Kidney (tissue), 14 donors: ENCODE measurements around the gene OR1K1. TPM values are rescaled to one million over a fixed set of nuclear protein-coding genes. Genes with fewer than 3 reads are reported as not detected.
A peak's percentile ranks its signal among the peaks of the same experiment; 100 is the strongest.
"Not testable (repeated sequence)": the region's sequence is repeated elsewhere in the genome, so short reads cannot be mapped to it uniquely, and the experiment has no call there.

Experiments
- DNase-seq, 5 donors: peaks; one replicate each; pipeline ENCODE4 v3.0.0-alpha.2; 2013 to 2020
- FAIRE-seq: peaks from 2 replicates; lab custom pipeline; 2012; peaks lifted over from hg19 to GRCh38; lab: Jason Lieb, UNC
- H3K27ac ChIP-seq, 2 donors: one replicate each; pipeline ENCODE4 v1.7.0; 2013; ENCODE audit warnings: low read depth in 2 of 2, low read length in 2 of 2, inconsistent platforms in 1 of 2
- H3K27me3 ChIP-seq: one replicate; pipeline ENCODE4 v1.7.1; 2013; ENCODE audit warnings: low read length, inconsistent platforms; ENCODE audit not compliant: control insufficient read depth, insufficient read depth
- H3K36me3 ChIP-seq, 3 donors: one replicate each; pipeline versions ENCODE4 v1.7.0 to v1.7.1; 2013; ENCODE audit warnings: low read length in 3 of 3, control low read depth in 1 of 3, inconsistent platforms in 1 of 3; ENCODE audit not compliant: insufficient read depth in 3 of 3, control insufficient read depth in 2 of 3
- H3K4me1 ChIP-seq, 3 donors: one replicate each; pipeline versions ENCODE4 v1.7.0 to v1.7.1; 2013; ENCODE audit warnings: low read length in 3 of 3, inconsistent platforms in 1 of 3, low read depth in 1 of 3; ENCODE audit not compliant: control insufficient read depth in 2 of 3, insufficient read depth in 2 of 3
- H3K4me3 ChIP-seq, 3 donors: one replicate each; pipeline versions ENCODE4 v1.7.0 to v1.8.1; 2013; ENCODE audit warnings: low read length in 3 of 3, control low read depth in 1 of 3, inconsistent platforms in 1 of 3
- H3K9ac ChIP-seq, 3 donors: one replicate each; pipeline versions ENCODE4 v1.7.0 to v1.7.1; 2013; ENCODE audit warnings: low read length in 3 of 3, control low read depth in 1 of 3, inconsistent platforms in 1 of 3
- H3K9me3 ChIP-seq, 3 donors: one replicate each; pipeline versions ENCODE4 v1.7.0 to v1.7.1; 2013; ENCODE audit warnings: low read length in 3 of 3, control low read depth in 1 of 3, inconsistent platforms in 1 of 3; ENCODE audit not compliant: control insufficient read depth in 2 of 3, insufficient read depth in 1 of 3
- intact Hi-C: fragments of 100-400 bp; cut with DNase I; formaldehyde crosslinking; loops from one replicate; pipeline ENCODE4 v1.11.1; 2022
- polyA plus RNA-seq: library from polyadenylated mRNA; stranded (reverse); fragments of 350-450 nt; fragmentation: Illumina TruSeq; extraction: RNeasy Lipid Tissue Mini Kit (QIAGEN cat#74804); gene quantifications from one replicate; pipeline ENCODE4 v1.2.3, GENCODE V29; 2014; ENCODE audit warnings: low read depth, low replicate concordance; ENCODE audit not compliant: insufficient read depth
- total RNA-seq: library from RNA; stranded (reverse); fragmentation: NEBNext Ultra II Directional; extraction: Animal tissue kit (Norgen Biotek cat#: 25700); gene quantifications from one replicate; pipeline ENCODE4 v1.2.1, GENCODE V29; 2021
- TF ChIP-seq, protein P1 (sequence below): IDR thresholded peaks from 3 replicates; pipeline ENCODE4 v1.5.1; 2012; ENCODE audit warnings: mild to moderate bottlenecking, moderate library complexity, borderline replicate concordance; ENCODE audit not compliant: insufficient read depth; ENCODE audit errors: extremely low read depth
- donor health status: control.
- donor health status: control.
- donor health status: control.
- donor health status: control.
- donor health status: control.
- donor health status: DM: yes; HTN: yes; CAD: no.
- donor health status: Normal renal cell carcinoma (clear cell type).

OR1K1 gene
- total and polyA plus RNA-seq, 2 donors from 2014 or later = not detected

DNA sequence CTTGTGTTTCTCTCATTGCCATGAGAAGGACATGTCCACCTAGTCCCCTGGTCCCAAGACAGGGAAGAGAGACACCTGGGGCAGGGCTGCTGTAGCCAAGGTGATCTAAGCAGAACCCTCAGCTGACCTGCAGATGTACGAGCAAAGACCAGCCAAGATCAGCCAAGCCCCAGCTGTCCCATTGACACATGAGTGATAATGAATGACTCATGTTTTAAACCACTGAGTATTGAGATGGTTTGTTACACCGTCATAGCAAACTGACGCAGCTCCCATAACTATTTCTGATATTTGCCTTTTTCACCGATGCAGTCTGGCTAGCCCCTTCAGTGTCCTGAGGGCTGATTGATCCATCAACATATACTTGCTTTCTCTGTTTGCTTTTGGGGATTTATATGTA, 6.7 kb downstream of the OR1K1 start:
- DNase-seq = no peak
- Histone ChIP-seq H3K27ac (no peak overlapping the region), H3K4me1 (peaks cover 0 to 4% (median 0%) of the 10 kb centered on the region in 3 donors), H3K4me3 (no peak overlapping the region), H3K9me3 (no peaks in the 10 kb centered on the region), H3K9ac (no peak overlapping the region), H3K36me3 (no peaks in the 10 kb centered on the region), H3K27me3 (no peaks in the 10 kb centered on the region)
- TF ChIP-seq, protein P1, sequence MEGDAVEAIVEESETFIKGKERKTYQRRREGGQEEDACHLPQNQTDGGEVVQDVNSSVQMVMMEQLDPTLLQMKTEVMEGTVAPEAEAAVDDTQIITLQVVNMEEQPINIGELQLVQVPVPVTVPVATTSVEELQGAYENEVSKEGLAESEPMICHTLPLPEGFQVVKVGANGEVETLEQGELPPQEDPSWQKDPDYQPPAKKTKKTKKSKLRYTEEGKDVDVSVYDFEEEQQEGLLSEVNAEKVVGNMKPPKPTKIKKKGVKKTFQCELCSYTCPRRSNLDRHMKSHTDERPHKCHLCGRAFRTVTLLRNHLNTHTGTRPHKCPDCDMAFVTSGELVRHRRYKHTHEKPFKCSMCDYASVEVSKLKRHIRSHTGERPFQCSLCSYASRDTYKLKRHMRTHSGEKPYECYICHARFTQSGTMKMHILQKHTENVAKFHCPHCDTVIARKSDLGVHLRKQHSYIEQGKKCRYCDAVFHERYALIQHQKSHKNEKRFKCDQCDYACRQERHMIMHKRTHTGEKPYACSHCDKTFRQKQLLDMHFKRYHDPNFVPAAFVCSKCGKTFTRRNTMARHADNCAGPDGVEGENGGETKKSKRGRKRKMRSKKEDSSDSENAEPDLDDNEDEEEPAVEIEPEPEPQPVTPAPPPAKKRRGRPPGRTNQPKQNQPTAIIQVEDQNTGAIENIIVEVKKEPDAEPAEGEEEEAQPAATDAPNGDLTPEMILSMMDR = no peak
- intact Hi-C loops = loop anchor here (10.0 kb wide), 1 partner anchor 342 kb away; no protein-coding TSS in a partner anchor
- FAIRE-seq = no peak

DNA sequence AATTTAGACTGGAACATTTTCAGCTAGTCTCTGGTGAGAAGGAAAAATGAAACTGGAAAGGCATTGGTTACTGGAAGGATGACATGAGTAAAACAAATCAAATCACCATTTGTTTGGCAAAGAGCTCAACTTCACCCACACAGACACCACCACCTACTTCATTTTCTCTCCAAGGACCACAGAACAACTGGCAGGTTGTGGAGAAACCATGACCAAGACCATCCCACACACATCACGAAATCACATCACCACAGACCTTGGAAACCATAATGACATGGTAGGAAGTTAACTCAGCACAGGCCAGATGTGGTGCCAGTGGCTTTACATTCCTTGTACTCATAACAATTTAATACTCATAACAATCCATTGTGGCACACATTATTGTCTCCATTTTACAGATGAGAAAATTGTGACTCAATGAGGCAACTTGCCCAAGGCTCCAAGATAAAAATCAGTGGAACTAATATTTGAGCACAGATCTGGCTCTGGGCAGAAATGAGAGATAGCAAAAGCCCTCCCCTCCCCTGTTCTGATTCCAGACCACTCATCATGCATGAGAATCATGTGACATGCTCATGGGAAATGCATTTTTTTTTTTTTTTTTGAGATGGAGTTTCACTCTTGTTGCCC, 7.5 kb downstream of the OR1K1 start:
- TF ChIP-seq, protein P1 = no peak
- no peaks in the 10 kb centered on the region for H3K27me3 ChIP-seq
- intact Hi-C loops = loop anchor here (10.0 kb wide), 1 partner anchor 343 kb away; no protein-coding TSS in a partner anchor
- H3K27ac ChIP-seq = no peak overlapping the region
- H3K4me1 ChIP-seq = peaks cover 0 to 4% (median 0%) of the 10 kb centered on the region in 3 donors
- no peak overlapping the region for H3K4me3 ChIP-seq
- H3K36me3 ChIP-seq = no peaks in the 10 kb centered on the region
- no peak for DNase-seq
- no peaks in the 10 kb centered on the region for H3K9me3 ChIP-seq
- FAIRE-seq = no peak
- no peak overlapping the region for H3K9ac ChIP-seq

DNA sequence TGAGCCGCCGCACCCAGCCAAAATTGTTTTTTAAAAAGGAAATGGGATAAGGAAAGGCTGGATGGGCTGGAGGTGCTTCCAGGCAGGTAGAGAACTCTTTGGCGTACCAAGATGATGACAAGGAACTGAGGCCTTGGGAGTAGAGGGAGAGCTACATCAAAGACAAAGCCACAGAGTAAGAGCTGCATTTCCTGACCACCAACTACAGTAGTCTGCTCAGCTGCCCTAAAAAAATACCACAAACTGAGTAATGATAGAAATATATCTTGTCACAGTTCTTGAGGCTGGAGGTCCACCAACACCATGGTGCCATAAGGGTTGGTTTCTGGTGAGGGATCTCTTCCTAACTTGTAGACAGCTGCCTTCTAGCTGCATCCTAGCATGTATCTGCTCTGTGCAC, 8.2 kb downstream of the OR1K1 start:
- TF ChIP-seq, protein P1 = no peak
- intact Hi-C loops = loop anchor here (10.0 kb wide), 1 partner anchor 343 kb away; no protein-coding TSS in a partner anchor
- no peak overlapping the region for H3K4me3 ChIP-seq
- H3K4me1 ChIP-seq = peaks cover 0 to 4% (median 0%) of the 10 kb centered on the region in 3 donors
- no peaks in the 10 kb centered on the region for H3K9me3 ChIP-seq
- FAIRE-seq (no peak), DNase-seq (no peak)
- no peaks in the 10 kb centered on the region for H3K27me3 ChIP-seq
- H3K36me3 ChIP-seq = no peaks in the 10 kb centered on the region
- no peak overlapping the region for H3K27ac ChIP-seq
- H3K9ac ChIP-seq = no peak overlapping the region

DNA sequence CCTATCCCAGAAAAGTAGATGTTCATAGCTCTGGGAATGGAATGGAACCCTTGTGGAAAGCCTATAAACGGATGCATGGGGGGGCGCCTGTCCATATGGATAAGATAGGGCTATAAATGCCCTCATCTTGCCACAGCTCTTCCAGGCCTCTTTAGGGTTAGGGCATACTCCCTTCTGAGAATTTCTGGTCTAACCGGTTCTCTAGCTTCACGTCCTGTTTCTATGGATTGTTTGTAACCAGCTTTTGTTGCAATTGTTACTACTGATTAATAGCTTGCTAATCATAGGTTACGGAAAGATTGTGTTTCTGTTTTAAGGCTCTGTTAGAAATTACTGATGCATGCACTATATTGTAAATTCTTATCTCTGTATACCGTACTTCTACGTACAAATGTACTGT, 9.3 kb downstream of the OR1K1 start:
- H3K27ac ChIP-seq = not testable (repeated sequence)

More for the DNA sequence above, 9.3 kb downstream of the OR1K1 start:
- not testable (repeated sequence) for H3K4me3 ChIP-seq, H3K9me3 ChIP-seq, H3K4me1 ChIP-seq, FAIRE-seq, H3K9ac ChIP-seq, H3K36me3 ChIP-seq, H3K27me3 ChIP-seq
- DNase-seq = peak in 2 of 5 donors; percentile 30 to 46
- intact Hi-C loops = loop anchor here (10.0 kb wide), 1 partner anchor 344 kb away; no protein-coding TSS in a partner anchor
